Measurements from ENCODE around the gene GPR101.

Gene GPR101

DNA sequence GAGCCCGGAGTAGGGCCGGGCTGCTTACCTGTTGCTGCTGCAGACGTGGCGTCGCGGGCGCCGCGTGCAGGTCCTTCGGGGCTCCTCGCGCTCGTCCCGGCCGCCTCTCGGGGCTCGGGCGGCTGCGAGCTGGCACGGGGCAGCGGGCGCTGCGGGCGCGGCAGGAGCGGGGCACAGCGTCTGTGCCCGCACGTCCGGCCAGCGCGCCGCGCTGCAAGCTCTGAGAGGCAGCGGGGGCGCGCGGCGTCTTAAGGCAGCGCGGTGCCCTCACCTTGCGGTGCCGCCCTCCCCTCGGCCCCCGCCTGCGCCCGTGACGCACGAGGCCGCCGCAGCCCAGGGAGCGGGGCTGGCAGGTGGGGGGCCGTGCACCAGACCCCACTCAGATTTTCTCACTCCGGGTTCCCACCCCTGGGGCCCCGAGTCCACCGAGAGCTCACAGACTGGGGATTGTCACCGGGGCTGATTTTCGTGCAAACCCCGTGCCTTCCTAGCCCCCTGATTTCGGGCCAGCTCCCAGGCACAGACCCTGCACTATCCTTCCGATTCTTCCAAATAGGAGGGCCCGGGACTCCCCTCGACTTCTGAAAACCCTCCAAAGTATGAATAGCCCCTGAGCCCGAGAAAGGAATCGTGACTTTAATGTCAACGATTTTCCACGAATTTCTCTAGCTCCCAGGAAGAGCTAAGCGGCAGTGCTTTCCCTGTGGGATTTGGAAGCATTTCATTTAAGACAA lies at the start of gene GPR101:
Gene GPR101, minus strand, starts transcription at position 222 of the 734 bp plus-strand sequence. CDS start 2,321 bp downstream, outside the sequence.
- TF ChIP-seq, protein P1, sequence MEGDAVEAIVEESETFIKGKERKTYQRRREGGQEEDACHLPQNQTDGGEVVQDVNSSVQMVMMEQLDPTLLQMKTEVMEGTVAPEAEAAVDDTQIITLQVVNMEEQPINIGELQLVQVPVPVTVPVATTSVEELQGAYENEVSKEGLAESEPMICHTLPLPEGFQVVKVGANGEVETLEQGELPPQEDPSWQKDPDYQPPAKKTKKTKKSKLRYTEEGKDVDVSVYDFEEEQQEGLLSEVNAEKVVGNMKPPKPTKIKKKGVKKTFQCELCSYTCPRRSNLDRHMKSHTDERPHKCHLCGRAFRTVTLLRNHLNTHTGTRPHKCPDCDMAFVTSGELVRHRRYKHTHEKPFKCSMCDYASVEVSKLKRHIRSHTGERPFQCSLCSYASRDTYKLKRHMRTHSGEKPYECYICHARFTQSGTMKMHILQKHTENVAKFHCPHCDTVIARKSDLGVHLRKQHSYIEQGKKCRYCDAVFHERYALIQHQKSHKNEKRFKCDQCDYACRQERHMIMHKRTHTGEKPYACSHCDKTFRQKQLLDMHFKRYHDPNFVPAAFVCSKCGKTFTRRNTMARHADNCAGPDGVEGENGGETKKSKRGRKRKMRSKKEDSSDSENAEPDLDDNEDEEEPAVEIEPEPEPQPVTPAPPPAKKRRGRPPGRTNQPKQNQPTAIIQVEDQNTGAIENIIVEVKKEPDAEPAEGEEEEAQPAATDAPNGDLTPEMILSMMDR (IDR thresholded peaks at IDR 0.05; ENCODE audit: low read depth, low read length): no peak
- H3K4me3 ChIP-seq (ENCODE audit: low read depth, low read length): no peak within 1 kb of the TSS
- DNase-seq (ENCODE audit: low read depth, low spot score): no peak
- in situ Hi-C loops (cut with HindIII; ENCODE audit: low sequenced_read_pairs): no loop called here

GRCh38 chrX:137081239-137081638 lies 47.4 kb upstream of the GPR101 start:
- H3K4me3 ChIP-seq (ENCODE audit: low read depth, low read length): no peak overlapping the region
- TF ChIP-seq, protein P1 (IDR thresholded peaks at IDR 0.05; ENCODE audit: low read depth, low read length): no peak
- no peak for DNase-seq (ENCODE audit: low read depth, low spot score)
- in situ Hi-C loops (cut with HindIII; ENCODE audit: low sequenced_read_pairs): no loop called here

GRCh38 chrX:137072396-137072795 lies 38.6 kb upstream of the GPR101 start:
- in situ Hi-C loops (cut with HindIII; ENCODE audit: low sequenced_read_pairs): no loop called here
- TF ChIP-seq, protein P1 (IDR thresholded peaks at IDR 0.05; ENCODE audit: low read depth, low read length): no peak
- no peak for DNase-seq (ENCODE audit: low read depth, low spot score)
- H3K4me3 ChIP-seq (ENCODE audit: low read depth, low read length): no peak overlapping the region

DNA sequence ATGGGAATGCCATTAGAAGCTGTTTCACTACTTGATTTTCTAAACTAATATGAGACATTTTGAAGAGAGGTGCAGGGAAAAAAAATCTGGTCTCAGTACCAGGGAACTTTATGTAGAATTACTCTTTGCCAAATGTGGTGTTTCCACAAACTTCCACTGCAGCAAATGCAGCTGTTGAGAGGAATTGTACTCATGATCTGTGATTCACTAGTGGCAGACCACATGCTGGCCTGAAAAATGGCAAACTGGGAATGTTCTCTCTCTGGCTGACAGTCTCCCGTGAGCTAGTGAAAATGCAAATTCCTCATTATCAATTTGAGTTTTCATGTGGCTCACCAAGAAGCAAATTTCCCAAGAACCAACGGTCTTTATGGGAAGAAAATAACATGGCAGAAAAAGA lies 37.8 kb upstream of the GPR101 start:
- in situ Hi-C loops (cut with HindIII; ENCODE audit: low sequenced_read_pairs): no loop called here
- TF ChIP-seq, protein P1 (IDR thresholded peaks at IDR 0.05; ENCODE audit: low read depth, low read length): no peak
- H3K4me3 ChIP-seq (ENCODE audit: low read depth, low read length): no peak overlapping the region
- no peak for DNase-seq (ENCODE audit: low read depth, low spot score)

- DNase-seq (ENCODE audit: low read depth, low spot score): no peak
- no peak overlapping the region for H3K4me3 ChIP-seq (ENCODE audit: low read depth, low read length)
- in situ Hi-C loops (cut with HindIII; ENCODE audit: low sequenced_read_pairs): no loop called here
- TF ChIP-seq, protein P1 (IDR thresholded peaks at IDR 0.05; ENCODE audit: low read depth, low read length): no peak
Measured at GRCh38 chrX:137067147-137067546, 33.4 kb upstream of the GPR101 start.

DNA sequence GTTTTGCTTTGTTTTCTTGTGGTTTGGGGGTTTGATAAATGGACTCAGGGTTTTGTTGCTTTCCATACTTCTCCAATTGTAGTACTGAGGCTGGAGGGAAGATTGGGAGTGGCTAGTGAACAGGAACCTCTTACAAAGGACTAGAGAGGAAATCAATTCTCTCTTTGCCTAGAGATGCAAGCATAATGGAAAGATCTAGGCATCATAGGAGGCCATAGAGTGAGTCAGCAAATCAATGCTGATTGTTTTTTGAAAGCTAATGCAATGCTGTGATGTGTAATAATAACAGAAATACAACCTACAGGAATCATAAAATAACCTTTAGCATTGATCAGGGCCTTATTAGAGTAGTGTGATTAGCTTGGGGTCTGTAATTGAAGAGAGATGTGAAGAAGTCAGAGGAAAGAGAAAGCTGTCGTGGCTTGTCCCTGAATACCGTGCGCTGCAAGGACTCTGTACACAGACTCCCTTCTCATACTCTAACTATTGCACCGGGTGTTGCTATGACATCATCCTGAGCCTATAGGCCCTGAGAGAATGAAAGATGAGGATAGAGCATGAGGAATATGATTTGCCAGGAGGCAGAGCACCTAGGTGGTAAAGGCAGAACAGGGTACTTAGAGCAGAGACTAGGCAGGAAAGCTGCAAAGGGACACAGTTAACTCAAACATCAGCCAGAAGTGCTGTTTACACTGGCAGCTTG lies 29.3 kb upstream of the GPR101 start:
- TF ChIP-seq, protein P1 (IDR thresholded peaks at IDR 0.05; ENCODE audit: low read depth, low read length): no peak
- H3K4me3 ChIP-seq (ENCODE audit: low read depth, low read length): no peak overlapping the region
- in situ Hi-C loops (cut with HindIII; ENCODE audit: low sequenced_read_pairs): no loop called here
- no peak for DNase-seq (ENCODE audit: low read depth, low spot score)

Measured in astrocyte of the spinal cord (primary cell).